ENCODE results near the gene MAGEF1. TPM values are rescaled to one million over a fixed set of nuclear protein-coding genes. Genes with fewer than 3 reads are reported as not detected.
A peak's percentile ranks its signal among the peaks of the same experiment; 100 is the strongest.

Gene MAGEF1
- total RNA-seq, 1 experiment from 2014 or later = 31.9 TPM

DNA sequence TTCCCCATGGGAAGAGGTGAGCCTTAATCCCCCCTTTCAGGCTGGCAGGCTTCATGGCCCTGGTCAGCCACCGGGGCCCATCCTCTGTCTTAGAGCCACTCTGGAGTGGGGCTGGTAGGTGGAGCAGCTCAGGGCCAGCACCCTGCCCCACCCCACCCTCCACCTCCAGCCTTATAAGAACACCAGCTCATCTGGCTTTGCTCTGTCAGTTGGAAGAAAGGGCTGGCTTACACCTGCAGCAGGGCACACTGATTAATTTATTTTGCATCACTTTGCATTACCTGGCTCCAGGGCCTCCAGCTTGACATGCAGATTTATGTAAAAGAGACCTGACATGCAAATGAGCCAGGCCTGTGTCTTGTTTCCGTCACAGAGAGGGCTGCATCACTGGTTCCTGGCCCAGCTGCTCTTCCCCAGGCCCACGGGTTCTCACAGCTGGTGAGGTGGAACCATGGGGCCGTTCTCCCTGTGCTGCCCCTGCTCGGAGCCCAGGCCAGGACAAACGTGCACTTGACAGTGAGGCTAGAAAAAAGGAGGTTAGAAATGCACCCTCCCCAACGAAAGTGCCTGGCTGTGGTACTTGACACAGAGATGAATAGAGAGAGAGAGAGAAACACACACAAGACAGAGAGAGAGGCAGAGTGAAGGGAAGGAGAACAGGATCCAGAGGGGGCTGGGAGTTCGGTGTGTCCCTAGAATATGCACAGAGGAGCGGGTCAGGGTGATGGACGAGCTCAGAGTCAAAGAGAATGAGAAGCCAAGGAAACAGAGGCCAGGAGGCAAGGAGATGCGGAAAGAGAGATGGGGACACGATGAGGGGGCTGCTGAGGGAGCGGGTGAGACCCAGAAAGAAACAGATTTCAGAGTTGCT, 44.5 kb upstream of the MAGEF1 start:
- H4K91ac ChIP-seq (ENCODE audit: insufficient read length, low read depth, low read length) = no peak overlapping the region
- Mint-ChIP-seq H3K27me3 (ENCODE audit: low read depth) (peaks cover 10% of the 10 kb centered on the region), H3K4me3 (peak overlapping the region in 1 of 2 experiments; percentile 1; a peak in 2 of 5 replicates), H3K36me3 (ENCODE audit: insufficient read depth in 1 of 3, low read depth in 3 of 3) (peaks cover 3 to 6% (median 3%) of the 10 kb centered on the region in 3 experiments; a peak in 4 of 7 replicates), H3K4me1 (peaks cover 34 to 47% of the 10 kb centered on the region in 2 experiments), H3K9me3 (peaks cover 7 to 10% of the 10 kb centered on the region in 2 experiments), H3K27ac (peak overlapping the region; percentile 2 to 79 (median 32); a peak in 6 of 7 replicates)
- no peak overlapping the region for H3K18ac ChIP-seq (ENCODE audit: insufficient read length, low read depth, low read length)
- WGBS (ENCODE audit: extremely low coverage, insufficient read length, low lambda C conversion rate) = no CpG with 5 or more reads among the region's 13 CpGs
- peaks cover 2% of the 10 kb centered on the region for H4K20me1 ChIP-seq (ENCODE audit: control insufficient read depth, insufficient read depth, insufficient read length)
- no peak overlapping the region for H3K23ac ChIP-seq (ENCODE audit: insufficient read length, low read depth, low read length)
- H3K4me2 ChIP-seq (ENCODE audit: insufficient read depth, insufficient read length, low read length) = peak overlapping the region; percentile 11
- no peak overlapping the region for H2AK5ac ChIP-seq (ENCODE audit: insufficient read length, low read length)
- H3T11ph ChIP-seq (ENCODE audit: low read length) = no peak overlapping the region
- DNase-seq = peak; percentile 87
- no peak overlapping the region for H4K8ac ChIP-seq (replicated peaks; ENCODE audit: insufficient read length, low read depth, low read length)
- H2BK15ac ChIP-seq (ENCODE audit: low read depth, low read length) = no peak overlapping the region
- H2BK12ac ChIP-seq (ENCODE audit: insufficient read length, low read depth, low read length) = no peak overlapping the region
- H3K14ac ChIP-seq (ENCODE audit: insufficient read depth, low read length) = peak overlapping the region; percentile 43; the same call in 1 of the 2 replicates
- no peak overlapping the region for H3K9ac ChIP-seq (ENCODE audit: extremely low read depth, insufficient read length, low read length)
- H3K27me3 ChIP-seq (ENCODE audit: insufficient read depth, low read length) = no peaks in the 10 kb centered on the region
- no peak overlapping the region for H3K27ac ChIP-seq (ENCODE audit: insufficient read length, low read depth, low read length)
- no peaks in the 10 kb centered on the region for H3K9me3 ChIP-seq (ENCODE audit: control insufficient read depth, low read depth, low read length)
- TF ChIP-seq, protein P1, sequence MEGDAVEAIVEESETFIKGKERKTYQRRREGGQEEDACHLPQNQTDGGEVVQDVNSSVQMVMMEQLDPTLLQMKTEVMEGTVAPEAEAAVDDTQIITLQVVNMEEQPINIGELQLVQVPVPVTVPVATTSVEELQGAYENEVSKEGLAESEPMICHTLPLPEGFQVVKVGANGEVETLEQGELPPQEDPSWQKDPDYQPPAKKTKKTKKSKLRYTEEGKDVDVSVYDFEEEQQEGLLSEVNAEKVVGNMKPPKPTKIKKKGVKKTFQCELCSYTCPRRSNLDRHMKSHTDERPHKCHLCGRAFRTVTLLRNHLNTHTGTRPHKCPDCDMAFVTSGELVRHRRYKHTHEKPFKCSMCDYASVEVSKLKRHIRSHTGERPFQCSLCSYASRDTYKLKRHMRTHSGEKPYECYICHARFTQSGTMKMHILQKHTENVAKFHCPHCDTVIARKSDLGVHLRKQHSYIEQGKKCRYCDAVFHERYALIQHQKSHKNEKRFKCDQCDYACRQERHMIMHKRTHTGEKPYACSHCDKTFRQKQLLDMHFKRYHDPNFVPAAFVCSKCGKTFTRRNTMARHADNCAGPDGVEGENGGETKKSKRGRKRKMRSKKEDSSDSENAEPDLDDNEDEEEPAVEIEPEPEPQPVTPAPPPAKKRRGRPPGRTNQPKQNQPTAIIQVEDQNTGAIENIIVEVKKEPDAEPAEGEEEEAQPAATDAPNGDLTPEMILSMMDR (conservative IDR thresholded peaks at IDR 0.05) = no peak
- H3K23me2 ChIP-seq (ENCODE audit: insufficient read length, low read depth, low read length, poor library complexity, severe bottlenecking) = no peaks in the 10 kb centered on the region
- H2AFZ ChIP-seq (ENCODE audit: low read length) = no peak overlapping the region
- no peak overlapping the region for H3K4ac ChIP-seq (ENCODE audit: low read depth, low read length)
- H2BK5ac ChIP-seq (ENCODE audit: insufficient read length, low read length) = no peak overlapping the region
- H2BK120ac ChIP-seq (ENCODE audit: low read depth, low read length, poor library complexity, severe bottlenecking) = no peak overlapping the region
- H3K56ac ChIP-seq (ENCODE audit: insufficient read length, low read depth, low read length) = no peak overlapping the region
- H3K4me1 ChIP-seq (ENCODE audit: insufficient read depth, low read length) = peaks cover 9% of the 10 kb centered on the region; the same call in 1 of the 2 replicates
- H2BK20ac ChIP-seq (ENCODE audit: low read depth, low read length, poor library complexity, severe bottlenecking) = no peak overlapping the region
- no peaks in the 10 kb centered on the region for H3K79me1 ChIP-seq (ENCODE audit: insufficient read depth, low read depth, low read length, poor library complexity, severe bottlenecking)
- no peaks in the 10 kb centered on the region for H3K79me2 ChIP-seq (ENCODE audit: insufficient read depth, low read length)
- no peak overlapping the region for H4K5ac ChIP-seq (ENCODE audit: insufficient read length, low read depth, low read length)
